ENCODE data around the gene MYL5.

GRCh38 chr4:699816-700580 lies 25.7 kb downstream of the MYL5 start:
- TF ChIP-seq CTCF (IDR thresholded peaks at IDR 0.05; ENCODE audit: insufficient read depth, low read depth, low read length) (no peak), EZH2 (IDR thresholded peaks at IDR 0.05; ENCODE audit: insufficient read depth, low read length) (no peak)
